ENCODE measurements around the gene FUNDC2.

The FUNDC2 gene

GRCh38 chrX:155105919-155106318 is 79.3 kb downstream of the FUNDC2 start:
- no peak overlapping the region for H3K27ac ChIP-seq
- no peak for TF ChIP-seq ZFX (IDR thresholded peaks at IDR 0.05; ENCODE audit: borderline replicate concordance)
- TF ChIP-seq, protein P1, sequence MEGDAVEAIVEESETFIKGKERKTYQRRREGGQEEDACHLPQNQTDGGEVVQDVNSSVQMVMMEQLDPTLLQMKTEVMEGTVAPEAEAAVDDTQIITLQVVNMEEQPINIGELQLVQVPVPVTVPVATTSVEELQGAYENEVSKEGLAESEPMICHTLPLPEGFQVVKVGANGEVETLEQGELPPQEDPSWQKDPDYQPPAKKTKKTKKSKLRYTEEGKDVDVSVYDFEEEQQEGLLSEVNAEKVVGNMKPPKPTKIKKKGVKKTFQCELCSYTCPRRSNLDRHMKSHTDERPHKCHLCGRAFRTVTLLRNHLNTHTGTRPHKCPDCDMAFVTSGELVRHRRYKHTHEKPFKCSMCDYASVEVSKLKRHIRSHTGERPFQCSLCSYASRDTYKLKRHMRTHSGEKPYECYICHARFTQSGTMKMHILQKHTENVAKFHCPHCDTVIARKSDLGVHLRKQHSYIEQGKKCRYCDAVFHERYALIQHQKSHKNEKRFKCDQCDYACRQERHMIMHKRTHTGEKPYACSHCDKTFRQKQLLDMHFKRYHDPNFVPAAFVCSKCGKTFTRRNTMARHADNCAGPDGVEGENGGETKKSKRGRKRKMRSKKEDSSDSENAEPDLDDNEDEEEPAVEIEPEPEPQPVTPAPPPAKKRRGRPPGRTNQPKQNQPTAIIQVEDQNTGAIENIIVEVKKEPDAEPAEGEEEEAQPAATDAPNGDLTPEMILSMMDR (IDR thresholded peaks at IDR 0.05) = no peak

DNA sequence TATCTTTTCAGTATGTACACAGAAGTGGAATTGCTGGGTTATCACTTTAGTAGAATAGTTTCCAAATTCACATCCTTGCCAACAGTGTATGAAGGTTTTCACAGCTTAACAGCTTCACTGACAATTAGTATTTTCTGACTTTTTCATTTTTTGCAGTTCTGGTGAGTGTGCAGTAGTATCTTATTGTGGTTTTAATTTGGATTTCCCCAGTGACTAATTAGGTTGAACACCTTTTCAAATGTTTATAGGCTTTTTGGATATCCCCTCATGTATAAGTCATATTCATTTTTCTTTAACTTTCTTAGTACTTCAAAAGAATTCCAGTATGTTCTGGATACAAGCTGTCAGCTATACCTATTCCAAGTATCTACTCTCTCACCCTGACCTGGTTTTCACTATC is 81.8 kb downstream of the FUNDC2 start:
- TF ChIP-seq, protein P1 (IDR thresholded peaks at IDR 0.05) = no peak
- TF ChIP-seq ZFX (IDR thresholded peaks at IDR 0.05; ENCODE audit: borderline replicate concordance) = no peak
- no peak overlapping the region for H3K27ac ChIP-seq

Data from 22Rv1 (cell line).